ENCODE measurements around the gene PIGC.
"Not testable (repeated sequence)": the region's sequence is repeated elsewhere in the genome, so short reads cannot be mapped to it uniquely, and the experiment has no call there.

PIGC gene

GRCh38 chr1:172466795-172467407 is 23.0 kb upstream of the PIGC start:
- DNase-seq (ENCODE audit: low read depth), result no peak

- no peak for DNase-seq (ENCODE audit: low read depth)
These were observed 21.7 kb upstream of the PIGC start for GRCh38 chr1:172465617-172466016.

- no peak for DNase-seq (ENCODE audit: low read depth)
These were observed 17.0 kb upstream of the PIGC start for GRCh38 chr1:172460887-172461315.

- no peak for DNase-seq (ENCODE audit: low read depth)
These were observed 16.3 kb upstream of the PIGC start for GRCh38 chr1:172460177-172460576.

- DNase-seq (ENCODE audit: low read depth), result no peak
These were observed 13.7 kb upstream of the PIGC start for GRCh38 chr1:172457479-172458130.

- no peak for DNase-seq (ENCODE audit: low read depth)
These were observed 12.5 kb upstream of the PIGC start for GRCh38 chr1:172456344-172456769.

- no peak for DNase-seq (ENCODE audit: low read depth)
These were observed 11.6 kb upstream of the PIGC start for GRCh38 chr1:172455451-172455850.

- no peak for DNase-seq (ENCODE audit: low read depth)
These were observed 9.7 kb upstream of the PIGC start for GRCh38 chr1:172453607-172454006.

- DNase-seq (ENCODE audit: low read depth), result no peak
These were observed 9.3 kb upstream of the PIGC start for GRCh38 chr1:172453153-172453545.

- DNase-seq (ENCODE audit: low read depth), result no peak
These were observed 8.8 kb upstream of the PIGC start for GRCh38 chr1:172452536-172453152.

GRCh38 chr1:172451002-172451443 is 7.2 kb upstream of the PIGC start:
- no peak for DNase-seq (ENCODE audit: low read depth)

GRCh38 chr1:172450524-172450885 is 6.6 kb upstream of the PIGC start:
- no peak for DNase-seq (ENCODE audit: low read depth)

GRCh38 chr1:172449585-172450523 is 6.0 kb upstream of the PIGC start:
- no peak for DNase-seq (ENCODE audit: low read depth)

GRCh38 chr1:172448995-172449584 is 5.2 kb upstream of the PIGC start:
- DNase-seq (ENCODE audit: low read depth), result no peak

GRCh38 chr1:172447641-172448040 is 3.8 kb upstream of the PIGC start:
- DNase-seq (ENCODE audit: low read depth), result no peak

GRCh38 chr1:172446547-172446946 is 2.7 kb upstream of the PIGC start:
- DNase-seq (ENCODE audit: low read depth), result no peak

- no peak for DNase-seq (ENCODE audit: low read depth)
These were observed 865 bp downstream of the PIGC start for GRCh38 chr1:172442843-172443565.

GRCh38 chr1:172442404-172442803 is 1.5 kb downstream of the PIGC start:
- no peak for DNase-seq (ENCODE audit: low read depth)

GRCh38 chr1:172437183-172437582 is 6.7 kb downstream of the PIGC start:
- DNase-seq (ENCODE audit: low read depth), result not testable (repeated sequence)

- no peak for DNase-seq (ENCODE audit: low read depth)
These were observed 12.1 kb downstream of the PIGC start for GRCh38 chr1:172431721-172432192.

GRCh38 chr1:172431204-172431603 is 12.7 kb downstream of the PIGC start:
- no peak for DNase-seq (ENCODE audit: low read depth)
